ENCODE results near the gene CACNA2D1. TPM values are rescaled to one million over a fixed set of nuclear protein-coding genes. Genes with fewer than 3 reads are reported as not detected.

Gene CACNA2D1
- total RNA-seq, 1 experiment from 2014 or later = 0.27 TPM

DNA sequence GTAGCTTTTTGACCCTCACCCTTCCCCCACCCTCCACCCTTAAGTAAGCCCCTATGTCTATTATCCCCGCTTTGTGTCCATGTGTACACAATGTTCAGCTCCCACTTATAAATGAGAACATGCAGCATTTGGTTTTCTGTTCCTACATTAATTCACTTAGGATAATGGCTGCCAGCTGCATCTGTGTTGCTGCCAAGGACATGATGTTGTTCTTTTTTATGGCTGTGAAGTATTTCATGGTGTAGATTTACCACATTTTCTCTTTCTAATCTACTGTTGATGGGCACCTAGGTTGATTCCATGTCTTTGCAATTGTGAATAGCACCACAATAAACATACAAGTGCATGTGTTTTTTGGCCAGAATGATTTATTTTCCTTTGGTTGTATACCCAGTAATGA lies 232.2 kb downstream of the CACNA2D1 start:
- H3K4me3 ChIP-seq (replicated peaks in 1 of 2; ENCODE audit: low read depth in 1 of 2, low read length in 2 of 2) = no peak overlapping the region
- no peak for ATAC-seq
- no peak overlapping the region for H3K27ac ChIP-seq (ENCODE audit: low read depth, low read length)
- H3K27me3 ChIP-seq (ENCODE audit: insufficient read depth, low read length) = no peaks in the 10 kb centered on the region
- intact Hi-C loops (cut with micrococcal nuclease) = no loop called here
- H3K9me2 ChIP-seq (ENCODE audit: insufficient read depth) = no peaks in the 10 kb centered on the region
- no TSS peak for BruUV-seq (replicated peaks)
- no peak overlapping the region for H2AFZ ChIP-seq (ENCODE audit: low read depth, low read length, poor library complexity, severe bottlenecking)
- H3K9me3 ChIP-seq (ENCODE audit: control insufficient read depth in 1 of 2, insufficient read depth in 1 of 2, low read depth in 1 of 2, low read length in 2 of 2) = no peaks in the 10 kb centered on the region
- no peak for DNase-seq (ENCODE audit: low read depth, low spot score)
- ChIA-PET RAD21 (ENCODE audit: low non-redundant PET in 1 of 2, low total read pairs in 2 of 2, uncharacterized antibody in 2 of 2, unreplicated experiment in 2 of 2) (no interaction called here), CTCF (no interaction called here), POLR2A (no interaction called here)
- no peak overlapping the region for H3K4me2 ChIP-seq (ENCODE audit: low read length)
- H4K20me1 ChIP-seq (ENCODE audit: insufficient read depth) = no peaks in the 10 kb centered on the region
- no peak overlapping the region for H3K9ac ChIP-seq (ENCODE audit: low read length)
- H3K79me2 ChIP-seq (ENCODE audit: insufficient read depth, low read length) = no peaks in the 10 kb centered on the region
- H3K36me3 ChIP-seq (ENCODE audit: control insufficient read depth in 1 of 2, insufficient read depth in 2 of 2, low read length in 2 of 2) = no peaks in the 10 kb centered on the region
- TF ChIP-seq SP1 (IDR thresholded peaks at IDR 0.05; ENCODE audit: low read depth) = no peak
- no peak for TF ChIP-seq RAD21 (IDR thresholded peaks at IDR 0.05; ENCODE audit: low read depth)
- TF ChIP-seq, protein P1, sequence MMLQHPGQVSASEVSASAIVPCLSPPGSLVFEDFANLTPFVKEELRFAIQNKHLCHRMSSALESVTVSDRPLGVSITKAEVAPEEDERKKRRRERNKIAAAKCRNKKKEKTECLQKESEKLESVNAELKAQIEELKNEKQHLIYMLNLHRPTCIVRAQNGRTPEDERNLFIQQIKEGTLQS (IDR thresholded peaks at IDR 0.05) = no peak
- TF ChIP-seq, protein P2, sequence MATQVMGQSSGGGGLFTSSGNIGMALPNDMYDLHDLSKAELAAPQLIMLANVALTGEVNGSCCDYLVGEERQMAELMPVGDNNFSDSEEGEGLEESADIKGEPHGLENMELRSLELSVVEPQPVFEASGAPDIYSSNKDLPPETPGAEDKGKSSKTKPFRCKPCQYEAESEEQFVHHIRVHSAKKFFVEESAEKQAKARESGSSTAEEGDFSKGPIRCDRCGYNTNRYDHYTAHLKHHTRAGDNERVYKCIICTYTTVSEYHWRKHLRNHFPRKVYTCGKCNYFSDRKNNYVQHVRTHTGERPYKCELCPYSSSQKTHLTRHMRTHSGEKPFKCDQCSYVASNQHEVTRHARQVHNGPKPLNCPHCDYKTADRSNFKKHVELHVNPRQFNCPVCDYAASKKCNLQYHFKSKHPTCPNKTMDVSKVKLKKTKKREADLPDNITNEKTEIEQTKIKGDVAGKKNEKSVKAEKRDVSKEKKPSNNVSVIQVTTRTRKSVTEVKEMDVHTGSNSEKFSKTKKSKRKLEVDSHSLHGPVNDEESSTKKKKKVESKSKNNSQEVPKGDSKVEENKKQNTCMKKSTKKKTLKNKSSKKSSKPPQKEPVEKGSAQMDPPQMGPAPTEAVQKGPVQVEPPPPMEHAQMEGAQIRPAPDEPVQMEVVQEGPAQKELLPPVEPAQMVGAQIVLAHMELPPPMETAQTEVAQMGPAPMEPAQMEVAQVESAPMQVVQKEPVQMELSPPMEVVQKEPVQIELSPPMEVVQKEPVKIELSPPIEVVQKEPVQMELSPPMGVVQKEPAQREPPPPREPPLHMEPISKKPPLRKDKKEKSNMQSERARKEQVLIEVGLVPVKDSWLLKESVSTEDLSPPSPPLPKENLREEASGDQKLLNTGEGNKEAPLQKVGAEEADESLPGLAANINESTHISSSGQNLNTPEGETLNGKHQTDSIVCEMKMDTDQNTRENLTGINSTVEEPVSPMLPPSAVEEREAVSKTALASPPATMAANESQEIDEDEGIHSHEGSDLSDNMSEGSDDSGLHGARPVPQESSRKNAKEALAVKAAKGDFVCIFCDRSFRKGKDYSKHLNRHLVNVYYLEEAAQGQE (IDR thresholded peaks at IDR 0.05; ENCODE audit: low read depth) = no peak
- no peak for TF ChIP-seq JUND (IDR thresholded peaks at IDR 0.05)
- no peak for TF ChIP-seq EZH2 (IDR thresholded peaks at IDR 0.05)
- TF ChIP-seq FOSL1 (IDR thresholded peaks at IDR 0.05; ENCODE audit: low read depth) = no peak
- TF ChIP-seq, protein P3, sequence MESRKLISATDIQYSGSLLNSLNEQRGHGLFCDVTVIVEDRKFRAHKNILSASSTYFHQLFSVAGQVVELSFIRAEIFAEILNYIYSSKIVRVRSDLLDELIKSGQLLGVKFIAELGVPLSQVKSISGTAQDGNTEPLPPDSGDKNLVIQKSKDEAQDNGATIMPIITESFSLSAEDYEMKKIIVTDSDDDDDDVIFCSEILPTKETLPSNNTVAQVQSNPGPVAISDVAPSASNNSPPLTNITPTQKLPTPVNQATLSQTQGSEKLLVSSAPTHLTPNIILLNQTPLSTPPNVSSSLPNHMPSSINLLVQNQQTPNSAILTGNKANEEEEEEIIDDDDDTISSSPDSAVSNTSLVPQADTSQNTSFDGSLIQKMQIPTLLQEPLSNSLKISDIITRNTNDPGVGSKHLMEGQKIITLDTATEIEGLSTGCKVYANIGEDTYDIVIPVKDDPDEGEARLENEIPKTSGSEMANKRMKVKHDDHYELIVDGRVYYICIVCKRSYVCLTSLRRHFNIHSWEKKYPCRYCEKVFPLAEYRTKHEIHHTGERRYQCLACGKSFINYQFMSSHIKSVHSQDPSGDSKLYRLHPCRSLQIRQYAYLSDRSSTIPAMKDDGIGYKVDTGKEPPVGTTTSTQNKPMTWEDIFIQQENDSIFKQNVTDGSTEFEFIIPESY (IDR thresholded peaks at IDR 0.05; ENCODE audit: extremely low read depth, insufficient replicate concordance, low read length) = no peak
- TF ChIP-seq ZFX (IDR thresholded peaks at IDR 0.05) = no peak
- no peak for TF ChIP-seq CBX3 (IDR thresholded peaks at IDR 0.05; ENCODE audit: low read depth)
- TF ChIP-seq YY1 (IDR thresholded peaks at IDR 0.05; ENCODE audit: extremely low read depth, insufficient replicate concordance, low read depth, low read length) = no peak
- TF ChIP-seq EGR1 (IDR thresholded peaks at IDR 0.05; ENCODE audit: low read depth) = no peak
- TF ChIP-seq ZNF274 (IDR thresholded peaks at IDR 0.05; ENCODE audit: low read depth, low read length) = no peak
- TF ChIP-seq CEBPB (IDR thresholded peaks at IDR 0.05; ENCODE audit: low read depth) = no peak
- no peak for TF ChIP-seq EZH2phosphoT487 (IDR thresholded peaks at IDR 0.05; ENCODE audit: borderline replicate concordance)
- no peaks in the 10 kb centered on the region for H3K4me1 ChIP-seq (ENCODE audit: control insufficient read depth in 1 of 2, insufficient read depth in 2 of 2, low read length in 2 of 2)

All from HCT116 (cell line).